ENCODE results near the gene COTL1.

DNA sequence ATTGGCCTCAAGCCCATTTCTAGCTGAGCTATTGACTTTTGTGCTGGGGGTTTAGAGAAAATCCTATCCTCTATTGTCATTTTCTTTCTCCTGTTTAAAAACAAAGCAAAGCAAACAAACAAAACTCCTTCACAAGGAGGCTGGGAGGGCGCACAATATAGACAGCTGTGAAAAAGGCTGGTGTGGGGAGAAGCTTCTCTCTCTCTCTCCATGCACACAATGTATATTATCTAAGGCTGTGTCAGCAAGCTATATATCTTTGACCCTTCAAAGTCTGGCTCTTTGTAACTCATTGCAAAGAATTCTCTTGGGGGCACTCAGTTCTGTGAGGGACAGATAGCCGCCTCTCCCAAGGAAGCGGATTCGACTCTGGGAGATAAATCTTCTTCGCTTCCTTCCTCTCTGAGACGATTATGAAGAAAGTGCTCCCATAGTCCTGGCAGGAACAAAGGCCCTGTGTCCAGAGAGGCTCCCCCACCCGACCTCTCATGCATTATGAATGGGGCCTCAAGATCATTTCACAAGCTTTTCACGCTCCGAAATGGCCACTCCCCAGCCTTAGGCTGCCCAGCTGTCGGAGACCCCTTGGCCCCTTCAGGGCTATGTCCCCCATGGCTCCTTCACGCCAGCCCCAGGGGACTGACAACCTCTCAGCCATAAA is 80.3 kb downstream of the COTL1 start:
- no peak for TF ChIP-seq EZH2 (IDR thresholded peaks at IDR 0.05; ENCODE audit: borderline replicate concordance, low read depth, low read length, poor library complexity, severe bottlenecking)
- TF ChIP-seq CTCF (conservative IDR thresholded peaks at IDR 0.05; ENCODE audit: low read depth, low read length) = no peak
